Thoracic aorta (tissue), 2 donors: ENCODE measurements around the gene VAPB. TPM values are rescaled to one million over a fixed set of nuclear protein-coding genes. Genes with fewer than 3 reads are reported as not detected.

Experiments
- ATAC-seq: fragments of 150-250 bp; one replicate; pipeline ENCODE4 v1.8.0; 2017; ENCODE audit warnings: low read depth; ENCODE audit not compliant: insufficient number of reproducible peaks, low FRiP score
- DNase-seq: peaks from one replicate; pipeline ENCODE4 v3.0.0-alpha.2; 2020; ENCODE audit warnings: low spot score
- H3K27ac ChIP-seq, 2 donors: fragments of 200-600 bp; sonication (generic); 1 replicate in 1 of 2; 2 replicates in 1 of 2; pipeline ENCODE4 v1.5.1; 2016; ENCODE audit warnings: mild to moderate bottlenecking in 2 of 2, moderate library complexity in 2 of 2
- H3K27me3 ChIP-seq: fragments of 200-600 bp; sonication (generic); replicated peaks from 2 replicates; pipeline ENCODE4 v1.6.0; 2016; ENCODE audit warnings: mild to moderate bottlenecking; ENCODE audit not compliant: insufficient read depth
- H3K36me3 ChIP-seq: fragments of 200-600 bp; sonication (generic); one replicate; pipeline ENCODE4 v1.5.1; 2016
- H3K4me1 ChIP-seq, 2 donors: fragments of 200-600 bp; sonication (generic); 1 replicate in 1 of 2; 2 replicates in 1 of 2; pipeline versions ENCODE4 v1.5.1 to v1.6.0; 2016; ENCODE audit warnings: low read depth in 2 of 2, mild to moderate bottlenecking in 1 of 2; ENCODE audit not compliant: control insufficient read depth in 1 of 2
- H3K4me3 ChIP-seq: fragments of 200-600 bp; sonication (generic); 2 replicates; pipeline ENCODE4 v1.5.1; 2016; ENCODE audit warnings: mild to moderate bottlenecking
- H3K9me3 ChIP-seq: fragments of 200-600 bp; sonication (generic); 2 replicates; pipeline ENCODE4 v1.5.1; 2016
- CTCF ChIP-seq: fragments of 200-600 bp; sonication (generic); IDR thresholded peaks from one replicate; pipeline ENCODE4 v1.5.1; 2019; ENCODE audit warnings: antibody characterized with exemption
- total RNA-seq, 2 donors: library from RNA; depleted of rRNA; stranded (reverse); fragments of >200 nt; gene quantifications; one replicate each; pipeline versions ENCODE4 v1.1.0 to v1.2.3, GENCODE V29; 2016

VAPB gene
- total RNA-seq, 2 donors from 2014 or later: 21.5 to 32.8 TPM

DNA sequence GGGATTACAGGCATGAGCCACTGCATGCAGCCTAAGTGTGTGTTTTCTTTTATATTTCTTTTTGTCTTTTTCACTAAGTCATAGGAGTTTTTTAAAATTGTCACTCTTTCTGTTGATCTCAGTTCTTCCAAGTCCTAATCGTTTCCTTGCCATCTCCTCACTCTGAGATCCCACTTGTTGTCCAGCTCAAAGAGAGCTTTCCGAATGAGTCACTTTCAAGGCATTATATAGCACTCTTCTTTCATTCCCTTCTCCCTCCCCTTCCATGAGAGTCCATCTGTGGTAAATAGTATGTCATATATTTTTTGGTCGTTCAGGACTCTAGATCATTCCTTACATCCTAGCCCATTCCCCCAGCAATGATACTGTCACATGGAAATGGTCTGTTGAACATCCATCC is 4.3 kb downstream of the VAPB start:
- ATAC-seq (no peak), DNase-seq (no peak)
- Histone ChIP-seq H3K4me1 (peaks cover 15 to 42% of the 10 kb centered on the region in 2 donors), H3K4me3 (no peak overlapping the region), H3K36me3 (no peaks in the 10 kb centered on the region), H3K9me3 (no peaks in the 10 kb centered on the region), H3K27ac (no peak overlapping the region), H3K27me3 (no peaks in the 10 kb centered on the region)
- no peak for TF ChIP-seq CTCF

GRCh38 chr20:58394801-58395200 is 5.8 kb downstream of the VAPB start:
- no peaks in the 10 kb centered on the region for H3K36me3 ChIP-seq
- H3K9me3 ChIP-seq: no peaks in the 10 kb centered on the region
- ATAC-seq (no peak), DNase-seq (no peak)
- H3K27me3 ChIP-seq: no peaks in the 10 kb centered on the region
- no peak overlapping the region for H3K4me3 ChIP-seq
- no peak overlapping the region for H3K27ac ChIP-seq
- TF ChIP-seq CTCF: no peak
- peaks cover 15 to 42% of the 10 kb centered on the region in 2 donors for H3K4me1 ChIP-seq

GRCh38 chr20:58395604-58396003 is 6.6 kb downstream of the VAPB start:
- Histone ChIP-seq H3K4me1 (peaks cover 10 to 34% of the 10 kb centered on the region in 2 donors), H3K36me3 (no peaks in the 10 kb centered on the region), H3K27me3 (no peaks in the 10 kb centered on the region), H3K9me3 (no peaks in the 10 kb centered on the region), H3K27ac (no peak overlapping the region), H3K4me3 (no peak overlapping the region)
- TF ChIP-seq CTCF: no peak
- DNase-seq (no peak), ATAC-seq (no peak)

GRCh38 chr20:58397429-58397828 is 8.4 kb downstream of the VAPB start:
- DNase-seq (no peak), ATAC-seq (no peak)
- Histone ChIP-seq H3K27ac (no peak overlapping the region), H3K4me1 (peaks cover 6 to 26% of the 10 kb centered on the region in 2 donors), H3K4me3 (no peak overlapping the region), H3K9me3 (no peaks in the 10 kb centered on the region), H3K27me3 (no peaks in the 10 kb centered on the region), H3K36me3 (no peaks in the 10 kb centered on the region)
- TF ChIP-seq CTCF: no peak

GRCh38 chr20:58398254-58398653 is 9.2 kb downstream of the VAPB start:
- no peaks in the 10 kb centered on the region for H3K27me3 ChIP-seq
- H3K4me1 ChIP-seq: peaks cover 6 to 22% of the 10 kb centered on the region in 2 donors
- no peaks in the 10 kb centered on the region for H3K9me3 ChIP-seq
- ATAC-seq (no peak), DNase-seq (no peak)
- no peaks in the 10 kb centered on the region for H3K36me3 ChIP-seq
- no peak overlapping the region for H3K27ac ChIP-seq
- no peak for TF ChIP-seq CTCF
- H3K4me3 ChIP-seq: no peak overlapping the region
